Duodenal mucosa (tissue), 2 donors: ENCODE data around the gene WFDC11.
"Not testable (repeated sequence)": the region's sequence is repeated elsewhere in the genome, so short reads cannot be mapped to it uniquely, and the experiment has no call there.

Experiments
- H3K27ac ChIP-seq: one replicate; pipeline ENCODE4 v1.7.0; 2013; ENCODE audit warnings: low read depth, low read length
- H3K27me3 ChIP-seq, 2 donors: one replicate each; pipeline ENCODE4 v1.7.0; 2013; ENCODE audit warnings: low read length in 2 of 2, control low read depth in 1 of 2; ENCODE audit not compliant: insufficient read depth in 2 of 2, control insufficient read depth in 1 of 2
- H3K36me3 ChIP-seq, 2 donors: one replicate each; pipeline ENCODE4 v1.7.0; 2013; ENCODE audit warnings: low read length in 2 of 2, control low read depth in 1 of 2; ENCODE audit not compliant: insufficient read depth in 2 of 2, control insufficient read depth in 1 of 2
- H3K4me1 ChIP-seq, 2 donors: one replicate each; pipeline ENCODE4 v1.7.0; 2013; ENCODE audit warnings: low read length in 2 of 2, control low read depth in 1 of 2; ENCODE audit not compliant: insufficient read depth in 2 of 2, control insufficient read depth in 1 of 2
- H3K4me3 ChIP-seq, 2 donors: one replicate each; pipeline ENCODE4 v1.7.0; 2013; ENCODE audit warnings: low read length in 2 of 2, low read depth in 1 of 2
- H3K9ac ChIP-seq, 2 donors: one replicate each; pipeline ENCODE4 v1.7.0; 2013; ENCODE audit warnings: low read length in 2 of 2, low read depth in 1 of 2
- H3K9me3 ChIP-seq, 2 donors: one replicate each; pipeline ENCODE4 v1.7.0; 2013; ENCODE audit warnings: low read length in 2 of 2, control low read depth in 1 of 2; ENCODE audit not compliant: control insufficient read depth in 1 of 2

WFDC11 gene

DNA sequence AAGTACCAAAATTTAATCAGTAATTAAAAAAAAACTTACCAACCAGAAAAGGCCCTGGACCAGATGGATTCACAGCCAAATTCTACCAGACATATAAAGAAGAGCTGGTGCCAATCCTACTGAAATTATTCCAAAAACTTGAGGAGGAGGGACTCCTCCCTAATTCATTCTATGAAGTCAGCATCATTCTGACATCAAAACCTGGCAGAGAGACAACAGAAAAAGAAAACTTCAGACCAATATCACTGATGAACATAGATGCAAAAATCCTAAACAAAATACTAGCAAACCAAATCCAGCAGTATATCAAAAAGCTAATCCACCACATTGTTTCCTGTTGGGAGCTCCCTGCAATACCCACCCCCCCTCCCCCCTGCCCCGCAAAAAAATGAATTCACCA is at the start of gene WFDC11:
TSS of gene WFDC11 (minus strand) at position 101 of the 400 bp plus-strand sequence. CDS start 19,639 bp downstream, outside the sequence.
- Histone ChIP-seq H3K4me1 (no peaks in the 10 kb centered on the region), H3K9me3 (no peaks in the 10 kb centered on the region), H3K27ac (no peak within 1 kb of the TSS), H3K4me3 (no peak within 1 kb of the TSS), H3K9ac (no peak within 1 kb of the TSS), H3K27me3 (no peaks in the 10 kb centered on the region), H3K36me3 (no peaks in the 10 kb centered on the region)

DNA sequence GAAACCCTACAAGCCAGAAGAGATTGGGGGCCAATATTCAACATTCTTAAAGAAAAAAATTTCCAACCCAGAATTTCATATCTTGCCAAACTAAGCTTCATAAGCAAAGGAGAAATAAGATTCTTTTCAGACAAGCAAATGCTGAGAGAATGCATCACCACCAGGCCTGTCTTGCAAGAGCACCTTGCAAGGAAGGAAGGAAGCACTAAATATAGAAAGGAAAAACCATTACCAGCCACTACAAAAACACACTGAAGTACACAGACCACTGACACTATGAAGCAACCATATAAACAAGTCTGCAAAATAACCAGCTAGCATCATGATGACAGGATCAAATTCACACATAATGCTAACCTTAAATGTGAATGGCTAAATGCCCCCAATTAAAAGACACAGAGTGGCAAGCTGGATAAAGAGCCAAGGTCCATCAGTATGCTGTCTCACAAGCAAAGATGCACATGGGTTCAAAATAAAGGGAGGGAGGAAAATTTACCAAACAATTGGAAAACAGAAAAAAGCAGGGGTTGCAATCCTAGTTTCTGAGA is 46.2 kb upstream of the WFDC11 start:
- not testable (repeated sequence) for H3K9ac ChIP-seq, H3K36me3 ChIP-seq, H3K4me1 ChIP-seq, H3K27me3 ChIP-seq, H3K4me3 ChIP-seq, H3K27ac ChIP-seq, H3K9me3 ChIP-seq

DNA sequence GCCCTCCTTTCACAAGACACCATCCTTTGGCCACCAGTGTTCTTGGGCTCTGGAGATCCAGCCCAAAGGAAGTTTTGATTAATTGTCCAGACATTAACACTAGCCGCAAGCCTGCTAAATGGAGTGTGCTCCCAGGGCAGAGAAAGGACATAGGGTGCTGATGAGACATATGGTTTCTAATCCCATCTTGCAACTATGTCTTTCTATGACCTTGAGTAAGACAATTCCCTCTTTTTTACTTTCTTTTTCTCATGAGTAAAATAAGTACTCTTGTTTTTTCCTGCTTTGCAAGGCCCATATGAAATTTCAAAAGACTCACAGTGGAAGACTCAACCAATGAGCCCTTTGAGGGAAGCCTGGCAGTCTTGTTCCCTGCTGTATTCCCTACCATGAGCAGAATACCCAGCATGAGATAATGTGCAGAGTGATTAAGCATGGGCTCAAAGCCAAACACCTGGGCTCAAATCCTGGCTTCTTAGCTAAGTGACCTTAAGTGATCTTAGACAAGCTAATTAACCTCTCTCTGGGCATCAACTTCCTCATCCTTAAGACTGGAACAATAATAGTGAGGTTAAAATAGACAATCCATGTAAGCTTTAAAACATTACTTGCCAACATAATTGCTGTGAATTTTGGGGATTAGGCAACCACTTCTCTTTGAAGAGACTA is 35.1 kb upstream of the WFDC11 start, which contains the start of gene WFDC10B:
TSS of gene WFDC10B (minus strand) at position 51 of the 669 bp plus-strand sequence. CDS start 19,027 bp downstream, outside the sequence.
- Histone ChIP-seq H3K36me3 (no peaks in the 10 kb centered on the region), H3K4me3 (no peak within 1 kb of the TSS), H3K27ac (no peak within 1 kb of the TSS), H3K4me1 (peaks cover 4 to 9% of the 10 kb centered on the region in 2 donors), H3K9ac (no peak within 1 kb of the TSS), H3K27me3 (no peaks in the 10 kb centered on the region), H3K9me3 (no peaks in the 10 kb centered on the region)

DNA sequence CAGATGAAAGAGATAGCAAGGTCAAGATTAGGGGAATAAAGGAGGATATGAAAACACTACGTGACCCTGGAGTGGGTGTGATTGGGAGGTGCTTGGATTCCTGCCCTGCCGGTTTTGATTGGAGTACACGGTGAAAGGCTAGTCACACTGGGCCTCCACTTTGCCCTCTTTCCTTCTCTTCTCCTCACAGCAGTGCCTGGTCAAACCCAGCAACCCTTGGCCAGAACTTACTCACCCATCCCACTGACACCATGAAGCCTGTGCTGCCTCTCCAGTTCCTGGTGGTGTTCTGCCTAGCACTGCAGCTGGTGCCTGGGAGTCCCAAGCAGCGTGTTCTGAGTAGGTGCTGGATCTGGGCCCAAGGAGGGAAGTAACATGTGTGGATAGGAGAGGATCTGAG is 31.8 kb upstream of the WFDC11 start, which contains the start of gene WFDC13:
TSS of gene WFDC13 (plus strand) at position 166 of the 400 bp plus-strand sequence. CDS start at position 252, 86 bp downstream.
- Histone ChIP-seq H3K27me3 (no peaks in the 10 kb centered on the region), H3K9ac (no peak within 1 kb of the TSS), H3K4me3 (no peak within 1 kb of the TSS), H3K27ac (no peak within 1 kb of the TSS), H3K36me3 (no peaks in the 10 kb centered on the region), H3K9me3 (no peaks in the 10 kb centered on the region), H3K4me1 (peaks cover 4 to 9% of the 10 kb centered on the region in 2 donors)

DNA sequence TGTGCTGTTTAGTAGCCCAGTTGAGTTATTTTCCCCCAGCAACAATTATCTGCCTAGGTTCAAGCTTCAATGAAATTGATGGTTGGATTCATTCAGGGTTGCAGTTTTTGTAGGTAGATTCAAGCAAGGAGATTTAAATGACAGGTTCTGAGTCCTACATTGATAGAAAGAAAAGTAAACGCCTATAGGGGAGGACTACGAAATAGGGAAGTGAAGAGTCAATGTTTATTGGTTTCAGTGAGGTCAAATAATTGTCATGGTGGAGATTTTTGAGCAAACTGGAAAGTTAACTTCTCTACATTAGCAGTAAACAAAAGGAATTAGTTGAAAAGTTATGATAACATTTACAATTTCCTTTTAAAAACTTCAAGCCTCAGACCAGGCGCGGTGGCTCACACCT is 31.1 kb upstream of the WFDC11 start:
- Histone ChIP-seq H3K4me3 (no peak overlapping the region), H3K36me3 (no peaks in the 10 kb centered on the region), H3K27ac (no peak overlapping the region), H3K4me1 (peaks cover 4 to 9% of the 10 kb centered on the region in 2 donors), H3K27me3 (no peaks in the 10 kb centered on the region), H3K9ac (no peak overlapping the region), H3K9me3 (no peaks in the 10 kb centered on the region)

DNA sequence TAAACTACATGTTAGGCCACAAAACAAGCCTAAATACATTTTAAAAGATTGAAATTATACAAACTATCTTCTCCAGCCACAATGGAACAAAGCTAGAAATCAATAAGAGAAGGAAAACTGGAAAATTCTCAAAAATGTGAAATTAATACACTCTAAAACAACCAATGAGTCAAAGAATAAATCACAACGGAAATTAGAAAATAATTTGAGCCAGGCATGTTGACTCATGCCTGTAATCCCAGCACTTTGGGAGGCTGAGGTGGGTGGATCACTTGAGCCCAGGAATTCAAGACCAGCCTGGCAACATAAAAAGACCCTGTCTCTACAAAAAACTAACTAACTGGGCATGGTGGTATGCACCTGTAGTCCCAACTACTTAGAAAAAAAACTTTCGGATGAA is 25.5 kb upstream of the WFDC11 start:
- H3K36me3 ChIP-seq: no peaks in the 10 kb centered on the region

DNA sequence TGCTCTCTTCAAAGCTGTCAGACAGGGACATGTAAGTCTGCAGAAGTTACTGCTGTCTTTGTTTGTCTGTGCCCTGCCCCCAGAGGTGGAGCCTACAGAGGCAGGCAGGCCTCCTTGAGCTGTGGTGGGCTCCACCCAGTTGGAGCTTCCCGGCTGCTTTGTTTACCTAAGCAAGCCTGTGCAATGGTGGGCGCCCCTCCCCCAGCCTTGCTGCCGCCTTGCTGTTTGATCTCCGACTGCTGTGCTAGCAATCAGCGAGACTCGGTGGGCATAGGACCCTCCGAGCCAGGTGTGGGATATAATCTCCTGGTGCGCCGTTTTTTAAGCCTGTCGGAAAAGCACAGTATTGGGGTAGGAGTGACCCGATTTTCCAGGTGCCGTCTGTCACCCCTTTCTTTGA is 23.3 kb upstream of the WFDC11 start:
- H3K9ac ChIP-seq: not testable (repeated sequence)

More for the DNA sequence above, 25.5 kb upstream of the WFDC11 start:
- Histone ChIP-seq H3K9ac (no peak overlapping the region), H3K4me3 (no peak overlapping the region), H3K27me3 (no peaks in the 10 kb centered on the region), H3K9me3 (no peaks in the 10 kb centered on the region), H3K4me1 (no peaks in the 10 kb centered on the region), H3K27ac (no peak overlapping the region)

GRCh38 chr20:45685896-45686295 is 15.9 kb upstream of the WFDC11 start:
- Histone ChIP-seq H3K9me3 (no peaks in the 10 kb centered on the region), H3K9ac (no peak overlapping the region), H3K4me1 (no peaks in the 10 kb centered on the region), H3K4me3 (no peak overlapping the region), H3K27ac (no peak overlapping the region), H3K36me3 (no peaks in the 10 kb centered on the region), H3K27me3 (peaks cover 0 to 3% of the 10 kb centered on the region in 2 donors)

More for the DNA sequence above, 23.3 kb upstream of the WFDC11 start:
- H3K27me3 ChIP-seq, H3K9me3 ChIP-seq, H3K4me3 ChIP-seq, H3K36me3 ChIP-seq, H3K27ac ChIP-seq, H3K4me1 ChIP-seq: not testable (repeated sequence)

DNA sequence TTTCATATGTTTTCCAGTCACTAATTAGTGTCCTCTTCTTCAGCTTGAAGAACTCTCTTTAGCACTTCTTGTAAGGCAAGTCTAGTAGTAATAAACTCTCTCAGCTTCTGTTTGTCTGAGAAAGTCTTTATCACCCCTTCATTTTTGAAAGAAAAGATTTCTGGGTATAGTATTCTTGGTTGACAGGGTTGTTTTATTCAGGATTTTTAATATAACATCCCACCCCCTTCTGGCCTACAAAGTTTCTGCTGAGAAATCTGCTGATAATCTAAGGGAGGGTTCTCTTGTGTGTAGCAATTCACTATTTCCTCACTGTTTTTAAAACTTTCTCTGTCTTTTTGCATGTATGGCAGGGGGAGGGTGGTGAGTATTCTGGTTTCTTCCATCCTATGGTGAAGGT is 9.6 kb upstream of the WFDC11 start:
- H3K9ac ChIP-seq: no peak overlapping the region
- H3K36me3 ChIP-seq: no peaks in the 10 kb centered on the region
- H3K4me1 ChIP-seq: no peaks in the 10 kb centered on the region
- H3K27me3 ChIP-seq: no peaks in the 10 kb centered on the region
- H3K4me3 ChIP-seq: no peak overlapping the region
- peaks cover 8 to 11% of the 10 kb centered on the region in 2 donors for H3K9me3 ChIP-seq
- H3K27ac ChIP-seq: no peak overlapping the region

GRCh38 chr20:45672765-45673164 is 2.7 kb upstream of the WFDC11 start:
- Histone ChIP-seq H3K4me3 (no peak overlapping the region), H3K36me3 (no peaks in the 10 kb centered on the region), H3K27ac (no peak overlapping the region), H3K9ac (no peak overlapping the region), H3K27me3 (no peaks in the 10 kb centered on the region), H3K9me3 (no peaks in the 10 kb centered on the region), H3K4me1 (no peaks in the 10 kb centered on the region)
